GM04503 (cell line): ENCODE results near the gene LARGE1.

Experiments used
- DNase-seq: peaks from one replicate; pipeline ENCODE4 v3.0.0-alpha.2; 2012; ENCODE audit warnings: low read depth

The LARGE1 gene

GRCh38 chr22:33562501-33562900 is 357.8 kb downstream of the LARGE1 start:
- DNase-seq = no peak

- DNase-seq = no peak
Measured at GRCh38 chr22:33561149-33561807, 359.0 kb downstream of the LARGE1 start.

- DNase-seq = no peak
Measured at GRCh38 chr22:33557836-33558235, 362.4 kb downstream of the LARGE1 start.

GRCh38 chr22:33555814-33556522 is 364.3 kb downstream of the LARGE1 start:
- DNase-seq = no peak

- no peak for DNase-seq
Measured at GRCh38 chr22:33553493-33553892, 366.8 kb downstream of the LARGE1 start.

GRCh38 chr22:33544707-33545106 is 375.6 kb downstream of the LARGE1 start:
- no peak for DNase-seq

- DNase-seq = no peak
Measured at GRCh38 chr22:33542722-33543121, 377.6 kb downstream of the LARGE1 start.

GRCh38 chr22:33542153-33542552 is 378.1 kb downstream of the LARGE1 start:
- DNase-seq = no peak

GRCh38 chr22:33539902-33540751 is 380.1 kb downstream of the LARGE1 start:
- no peak for DNase-seq

GRCh38 chr22:33539202-33539901 is 380.9 kb downstream of the LARGE1 start:
- DNase-seq = no peak

GRCh38 chr22:33538277-33538885 is 381.9 kb downstream of the LARGE1 start:
- DNase-seq = no peak

GRCh38 chr22:33537059-33537458 is 383.2 kb downstream of the LARGE1 start:
- no peak for DNase-seq

- no peak for DNase-seq
Measured at GRCh38 chr22:33535937-33536875, 384.1 kb downstream of the LARGE1 start.

- DNase-seq = no peak
Measured at GRCh38 chr22:33529424-33530113, 390.7 kb downstream of the LARGE1 start.

- no peak for DNase-seq
Measured at GRCh38 chr22:33528183-33528582, 392.1 kb downstream of the LARGE1 start.

- no peak for DNase-seq
Measured at GRCh38 chr22:33526434-33527107, 393.7 kb downstream of the LARGE1 start.

GRCh38 chr22:33524511-33525260 is 395.6 kb downstream of the LARGE1 start:
- DNase-seq = no peak

- DNase-seq = no peak
Measured at GRCh38 chr22:33521879-33522665, 398.2 kb downstream of the LARGE1 start.
